Measurements from ENCODE around the gene COX8C. TPM values are rescaled to one million over a fixed set of nuclear protein-coding genes. Genes with fewer than 3 reads are reported as not detected.

The COX8C gene
- total and polyA plus RNA-seq, 9 of the 15 experiments (the other 6 are each of a cell fraction or from before 2014, with no cell fraction given) = not detected

GRCh38 chr14:93308686-93309345, 38.2 kb upstream of the COX8C start:
- POLR2A ChIA-PET = interaction anchor here (1.5 kb wide), 2 partner anchors 9 to 14 kb away, joined by 5 to 11 read pairs; no protein-coding TSS in a partner anchor
- FAIRE-seq = no peak
- CTCF ChIA-PET (ENCODE audit: low intra/inter-chr PET ratio) = no interaction called here

More at GRCh38 chr14:93308686-93309345, 38.2 kb upstream of the COX8C start:
- Histone ChIP-seq H3K27ac (ENCODE audit: extremely low read depth, low read depth, low read length) (no peak overlapping the region), H3K36me3 (ENCODE audit: control insufficient read depth, insufficient read depth, low read length) (no peaks in the 10 kb centered on the region), H3K27me3 (ENCODE audit: control insufficient read depth in 2 of 2, insufficient read depth in 2 of 2, low read length in 2 of 2) (no peaks in the 10 kb centered on the region), H3K9me3 (replicated peaks; ENCODE audit: control insufficient read depth, insufficient read depth, low read depth, low read length) (no peaks in the 10 kb centered on the region), H3K9me1 (ENCODE audit: control insufficient read depth, insufficient read depth, low read length) (no peaks in the 10 kb centered on the region), H3K79me2 (ENCODE audit: control insufficient read depth, insufficient read depth, low read length) (peaks cover 59% of the 10 kb centered on the region), H2AFZ (ENCODE audit: low read depth, low read length) (no peak overlapping the region), H3K4me3 (no peak overlapping the region), H3K9ac (ENCODE audit: insufficient read depth in 1 of 2, low read depth in 2 of 2, low read length in 2 of 2) (no peak overlapping the region), H3K4me2 (ENCODE audit: insufficient read depth, low read length) (no peak overlapping the region), H4K20me1 (replicated peaks; ENCODE audit: control insufficient read depth, insufficient read depth, low read length) (no peaks in the 10 kb centered on the region; the same call in 1 of the 2 replicates), H3K4me1 (replicated peaks in 1 of 2; ENCODE audit: control insufficient read depth in 2 of 2, insufficient read depth in 2 of 2, low read length in 2 of 2) (peaks cover 0 to 18% of the 10 kb centered on the region in 2 experiments; a peak in 4 of 5 replicates)
- ATAC-seq (no peak), DNase-seq (ENCODE audit: extremely low read depth in 1 of 4, low spot score in 3 of 4) (no peak)
- 60% methylated on average over 2 of the region's 2 CpGs for WGBS (ENCODE audit: insufficient coverage, low coverage, missing lambda C conversion rate)
- TF ChIP-seq SMARCC2 (IDR thresholded peaks at IDR 0.05; ENCODE audit: low read depth) (no peak), XRCC4 (IDR thresholded peaks at IDR 0.05; ENCODE audit: extremely low read depth, insufficient read depth, insufficient read length) (no peak), E2F1 (CRISPR knock-in tag; IDR thresholded peaks at IDR 0.05) (no peak), SREBF1 (IDR thresholded peaks at IDR 0.05; ENCODE audit: borderline replicate concordance, low read depth, low read length) (no peak), HDAC1 (IDR thresholded peaks at IDR 0.05) (no peak), CHD4 (IDR thresholded peaks at IDR 0.05; ENCODE audit: insufficient read depth, insufficient replicate concordance, low read depth, low read length, poor library complexity, severe bottlenecking) (no peak), ZFP30 (CRISPR knock-in tag; IDR thresholded peaks at IDR 0.05; ENCODE audit: borderline replicate concordance) (no peak)
- in situ Hi-C loops (cut with MboI) (no loop called here), intact Hi-C loops (cut with micrococcal nuclease) (no loop called here)
- BruUV-seq (replicated peaks) = no TSS peak
